Mammary epithelial cell (primary cell): ENCODE results near the gene UFC1.

Source experiments
- EZH2 ChIP-seq: IDR thresholded peaks from 2 replicates; pipeline ENCODE4 v1.6.1; 2012; ENCODE audit warnings: low read length, inconsistent platforms, borderline replicate concordance
- TF ChIP-seq, protein P1 (sequence below), 2 donors: IDR thresholded peaks in 1 of 2; conservative IDR thresholded peaks in 1 of 2; 2 replicates each; pipeline ENCODE4 v1.5.1; 2011 to 2012; ENCODE audit warnings: inconsistent platforms in 2 of 2, low read length in 2 of 2, mild to moderate bottlenecking in 2 of 2, control low read depth in 1 of 2, low read depth in 1 of 2; ENCODE audit not compliant: insufficient read depth in 1 of 2; ENCODE audit errors: extremely low read depth in 1 of 2

DNA sequence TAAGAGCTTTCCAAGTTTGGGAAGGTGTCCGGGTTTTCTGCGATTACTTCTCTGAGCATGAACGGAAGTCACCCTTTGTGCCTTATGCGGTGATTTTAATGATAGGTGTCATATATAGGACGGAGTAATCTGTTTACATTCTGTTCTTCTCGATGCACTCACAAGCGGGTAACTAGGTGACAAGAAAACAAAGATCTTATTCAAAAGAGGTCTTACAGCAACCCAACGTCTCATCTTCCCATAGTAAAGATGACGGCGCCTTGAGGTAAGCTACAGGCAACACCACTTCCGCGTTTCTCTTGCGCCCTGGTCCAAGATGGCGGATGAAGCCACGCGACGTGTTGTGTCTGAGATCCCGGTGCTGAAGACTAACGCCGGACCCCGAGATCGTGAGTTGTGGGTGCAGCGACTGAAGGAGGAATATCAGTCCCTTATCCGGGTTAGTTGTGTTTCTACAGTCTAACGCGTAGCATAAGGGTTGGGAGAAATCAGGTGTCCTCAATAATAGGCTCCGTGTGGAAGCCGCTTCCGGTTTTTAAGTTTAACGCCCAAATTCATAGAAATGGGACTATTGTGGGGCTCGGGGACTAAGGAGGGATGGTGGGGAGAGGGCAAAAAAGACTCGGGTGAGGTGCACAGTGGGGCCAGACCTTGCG is at the start of gene UFC1:
- TF ChIP-seq, protein P1, sequence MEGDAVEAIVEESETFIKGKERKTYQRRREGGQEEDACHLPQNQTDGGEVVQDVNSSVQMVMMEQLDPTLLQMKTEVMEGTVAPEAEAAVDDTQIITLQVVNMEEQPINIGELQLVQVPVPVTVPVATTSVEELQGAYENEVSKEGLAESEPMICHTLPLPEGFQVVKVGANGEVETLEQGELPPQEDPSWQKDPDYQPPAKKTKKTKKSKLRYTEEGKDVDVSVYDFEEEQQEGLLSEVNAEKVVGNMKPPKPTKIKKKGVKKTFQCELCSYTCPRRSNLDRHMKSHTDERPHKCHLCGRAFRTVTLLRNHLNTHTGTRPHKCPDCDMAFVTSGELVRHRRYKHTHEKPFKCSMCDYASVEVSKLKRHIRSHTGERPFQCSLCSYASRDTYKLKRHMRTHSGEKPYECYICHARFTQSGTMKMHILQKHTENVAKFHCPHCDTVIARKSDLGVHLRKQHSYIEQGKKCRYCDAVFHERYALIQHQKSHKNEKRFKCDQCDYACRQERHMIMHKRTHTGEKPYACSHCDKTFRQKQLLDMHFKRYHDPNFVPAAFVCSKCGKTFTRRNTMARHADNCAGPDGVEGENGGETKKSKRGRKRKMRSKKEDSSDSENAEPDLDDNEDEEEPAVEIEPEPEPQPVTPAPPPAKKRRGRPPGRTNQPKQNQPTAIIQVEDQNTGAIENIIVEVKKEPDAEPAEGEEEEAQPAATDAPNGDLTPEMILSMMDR (conservative IDR thresholded peaks at IDR 0.05 in 1 of 2, IDR thresholded peaks at IDR 0.05 in 1 of 2; ENCODE audit: extremely low read depth in 1 of 2, insufficient read depth in 1 of 2, low read depth in 1 of 2, low read length in 2 of 2), result peak in 1 of 2 donors; percentile 1
- no peak for TF ChIP-seq EZH2
